GM13976 (cell line): ENCODE data around the gene BABAM2.

Source experiments
- DNase-seq: peaks from one replicate; pipeline ENCODE4 v3.0.0; 2012; ENCODE audit warnings: low spot score
- in situ Hi-C: fragments of 300-500 bp; cut with MboI; formaldehyde crosslinking; loops from one replicate; pipeline ENCODE4 v1.12.0; 2022; ENCODE audit warnings: low sequenced_read_pairs, mixed read lengths, inconsistent platforms; ENCODE audit not compliant: unreplicated experiment
- TF ChIP-seq, protein P1 (sequence below): IDR thresholded peaks from 2 replicates; pipeline ENCODE4 v1.5.1; 2012; ENCODE audit warnings: borderline replicate concordance, mild to moderate bottlenecking; ENCODE audit not compliant: insufficient read depth; ENCODE audit errors: extremely low read depth, missing control alignments, control extremely low read depth

BABAM2 gene

DNA sequence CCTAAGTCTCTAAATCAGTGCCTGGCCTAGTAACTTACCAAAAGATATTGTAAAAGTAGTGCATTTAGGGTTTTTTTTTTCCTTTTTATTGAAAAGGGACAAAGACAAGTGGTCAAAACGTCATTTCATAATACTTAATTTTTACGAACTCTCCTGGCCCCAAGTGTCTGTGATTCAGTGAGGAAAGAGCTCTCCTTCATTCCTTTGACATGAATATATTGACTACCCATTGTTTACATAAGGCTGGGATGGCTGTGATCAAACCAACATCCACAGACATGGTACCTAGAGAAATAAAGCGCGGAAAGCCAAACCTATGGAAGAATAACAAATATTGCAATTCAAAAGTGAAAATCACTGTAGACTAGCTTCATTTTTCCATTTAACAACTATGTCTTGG is 198.4 kb downstream of the BABAM2 start:
- TF ChIP-seq, protein P1, sequence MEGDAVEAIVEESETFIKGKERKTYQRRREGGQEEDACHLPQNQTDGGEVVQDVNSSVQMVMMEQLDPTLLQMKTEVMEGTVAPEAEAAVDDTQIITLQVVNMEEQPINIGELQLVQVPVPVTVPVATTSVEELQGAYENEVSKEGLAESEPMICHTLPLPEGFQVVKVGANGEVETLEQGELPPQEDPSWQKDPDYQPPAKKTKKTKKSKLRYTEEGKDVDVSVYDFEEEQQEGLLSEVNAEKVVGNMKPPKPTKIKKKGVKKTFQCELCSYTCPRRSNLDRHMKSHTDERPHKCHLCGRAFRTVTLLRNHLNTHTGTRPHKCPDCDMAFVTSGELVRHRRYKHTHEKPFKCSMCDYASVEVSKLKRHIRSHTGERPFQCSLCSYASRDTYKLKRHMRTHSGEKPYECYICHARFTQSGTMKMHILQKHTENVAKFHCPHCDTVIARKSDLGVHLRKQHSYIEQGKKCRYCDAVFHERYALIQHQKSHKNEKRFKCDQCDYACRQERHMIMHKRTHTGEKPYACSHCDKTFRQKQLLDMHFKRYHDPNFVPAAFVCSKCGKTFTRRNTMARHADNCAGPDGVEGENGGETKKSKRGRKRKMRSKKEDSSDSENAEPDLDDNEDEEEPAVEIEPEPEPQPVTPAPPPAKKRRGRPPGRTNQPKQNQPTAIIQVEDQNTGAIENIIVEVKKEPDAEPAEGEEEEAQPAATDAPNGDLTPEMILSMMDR, result no peak
- no peak for DNase-seq
- in situ Hi-C loops, result no loop called here

DNA sequence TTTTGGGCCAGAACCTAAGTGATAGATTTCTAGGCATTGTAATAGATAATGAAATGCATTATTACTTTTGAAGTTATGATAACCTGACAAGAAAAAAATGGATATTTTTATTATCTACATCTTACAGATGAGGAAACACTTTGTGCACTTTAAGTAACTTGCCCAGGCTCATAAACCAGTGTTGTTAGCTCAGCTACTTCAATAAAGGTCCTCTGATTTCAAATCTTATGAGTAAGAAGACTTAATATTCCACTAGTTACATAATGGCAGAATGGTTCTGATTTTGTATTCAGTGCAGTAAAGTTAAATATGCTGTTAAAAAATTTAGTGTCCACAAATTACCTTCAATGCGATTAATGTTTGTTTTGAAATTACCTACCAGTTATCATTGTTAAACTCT is 199.0 kb downstream of the BABAM2 start:
- in situ Hi-C loops, result no loop called here

DNA sequence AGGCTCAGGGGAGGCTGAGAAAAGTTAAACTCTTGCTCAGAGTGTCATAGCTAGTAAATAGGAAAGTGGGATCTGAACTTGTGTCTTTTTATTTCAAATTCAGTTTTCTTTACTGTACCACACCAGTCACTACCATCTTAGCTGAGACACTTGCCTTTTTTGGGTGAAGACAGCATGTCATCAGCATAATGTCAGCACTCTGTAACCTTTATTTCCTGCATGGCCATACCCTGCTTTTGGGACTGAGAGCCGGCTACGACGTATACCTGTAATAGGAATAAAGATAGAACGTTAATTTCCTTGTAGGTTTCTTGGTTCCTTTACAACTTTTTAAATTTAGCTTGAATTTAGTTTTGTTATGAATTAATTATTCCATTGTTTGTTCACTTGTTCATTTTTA is 202.8 kb downstream of the BABAM2 start:
- in situ Hi-C loops, result no loop called here
- no peak for DNase-seq
- TF ChIP-seq, protein P1, result no peak

More for the DNA sequence above, 199.0 kb downstream of the BABAM2 start:
- DNase-seq, result no peak
- TF ChIP-seq, protein P1, result no peak

DNA sequence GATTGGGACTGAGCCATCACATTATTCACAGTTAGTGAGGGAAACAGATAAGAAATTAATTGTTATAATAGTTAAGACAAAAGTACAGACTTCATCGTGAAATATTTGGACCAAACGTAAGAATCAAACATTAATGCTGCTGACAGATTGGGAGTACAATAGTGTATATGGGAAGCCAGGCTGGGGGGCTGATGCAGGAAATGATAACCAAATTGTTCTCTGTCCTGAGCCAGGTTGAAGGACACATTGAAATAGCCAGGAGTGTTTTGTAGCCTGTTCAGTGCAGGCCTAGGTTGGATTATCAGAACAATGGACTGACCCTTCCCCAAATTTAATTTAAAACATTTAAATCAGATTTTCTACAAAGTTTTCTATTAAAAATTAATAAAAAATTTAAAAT is 203.2 kb downstream of the BABAM2 start:
- TF ChIP-seq, protein P1, result no peak
- in situ Hi-C loops, result no loop called here
- DNase-seq, result no peak

DNA sequence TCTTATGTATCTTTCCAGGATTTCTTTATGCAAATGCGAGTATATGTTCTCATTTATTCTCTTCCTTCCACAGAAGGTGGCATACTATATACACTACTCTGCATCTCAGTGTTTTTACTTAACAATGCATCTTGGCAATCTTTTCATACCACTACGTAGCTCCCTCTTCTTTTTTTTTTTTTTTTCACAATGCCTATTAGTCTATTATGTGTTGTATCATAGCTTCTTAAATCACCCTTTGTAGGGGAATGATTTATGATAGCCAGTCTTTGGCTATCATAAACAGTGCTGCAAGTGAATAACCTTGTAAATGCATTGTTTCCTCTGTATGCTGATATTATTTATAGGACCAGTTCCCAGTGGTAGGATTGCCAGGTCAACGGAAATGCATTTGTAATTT is 204.2 kb downstream of the BABAM2 start:
- DNase-seq, result no peak
- in situ Hi-C loops, result no loop called here
- TF ChIP-seq, protein P1, result no peak

DNA sequence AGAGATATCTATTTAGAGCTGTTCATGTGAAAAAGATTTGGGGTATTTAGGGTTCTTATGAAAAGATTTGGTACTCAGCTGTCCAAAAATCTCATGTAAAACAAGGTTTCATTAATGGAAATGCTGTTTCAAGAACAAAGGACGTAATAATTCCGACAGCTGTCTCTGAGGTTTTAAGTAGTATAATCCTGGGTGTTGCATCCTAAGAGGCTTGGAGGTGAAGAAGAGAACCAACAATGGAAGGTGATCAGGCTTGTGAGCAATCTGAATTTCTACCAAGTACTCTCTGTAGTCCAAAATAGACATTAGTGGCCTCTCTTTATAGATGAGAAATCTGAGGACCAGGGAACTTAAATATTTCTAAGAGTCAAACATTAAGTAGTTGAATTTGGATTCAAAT is 205.1 kb downstream of the BABAM2 start:
- TF ChIP-seq, protein P1, result no peak
- in situ Hi-C loops, result no loop called here
- DNase-seq, result no peak

DNA sequence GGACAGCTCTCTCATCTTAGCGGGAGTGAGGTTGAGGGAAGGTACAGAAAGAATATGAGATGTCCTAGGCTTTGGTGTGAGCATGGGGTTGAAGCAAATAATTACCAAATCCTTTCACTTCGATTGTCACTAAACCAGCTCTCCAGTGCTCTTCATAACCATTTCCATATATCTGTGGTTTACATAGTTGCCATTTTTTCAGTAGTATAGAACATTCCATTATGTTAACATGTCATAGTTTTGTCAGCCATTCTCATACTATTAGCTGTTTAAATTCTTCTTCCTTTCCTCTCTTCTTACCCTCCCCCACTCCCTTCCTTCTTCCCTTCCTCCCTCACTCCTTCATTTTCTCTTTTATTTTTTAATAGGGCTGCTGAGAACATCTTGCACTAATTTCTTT is 205.9 kb downstream of the BABAM2 start:
- DNase-seq, result no peak
- TF ChIP-seq, protein P1, result no peak
- in situ Hi-C loops, result no loop called here
